Measurements from ENCODE around the gene SCARF2. TPM values are rescaled to one million over a fixed set of nuclear protein-coding genes. Genes with fewer than 3 reads are reported as not detected.

SCARF2 gene
- total and polyA plus RNA-seq, 2 of the 8 experiments (the other 6 are each of a cell fraction or from before 2014, with no cell fraction given): 4.2 to 9.8 TPM

DNA sequence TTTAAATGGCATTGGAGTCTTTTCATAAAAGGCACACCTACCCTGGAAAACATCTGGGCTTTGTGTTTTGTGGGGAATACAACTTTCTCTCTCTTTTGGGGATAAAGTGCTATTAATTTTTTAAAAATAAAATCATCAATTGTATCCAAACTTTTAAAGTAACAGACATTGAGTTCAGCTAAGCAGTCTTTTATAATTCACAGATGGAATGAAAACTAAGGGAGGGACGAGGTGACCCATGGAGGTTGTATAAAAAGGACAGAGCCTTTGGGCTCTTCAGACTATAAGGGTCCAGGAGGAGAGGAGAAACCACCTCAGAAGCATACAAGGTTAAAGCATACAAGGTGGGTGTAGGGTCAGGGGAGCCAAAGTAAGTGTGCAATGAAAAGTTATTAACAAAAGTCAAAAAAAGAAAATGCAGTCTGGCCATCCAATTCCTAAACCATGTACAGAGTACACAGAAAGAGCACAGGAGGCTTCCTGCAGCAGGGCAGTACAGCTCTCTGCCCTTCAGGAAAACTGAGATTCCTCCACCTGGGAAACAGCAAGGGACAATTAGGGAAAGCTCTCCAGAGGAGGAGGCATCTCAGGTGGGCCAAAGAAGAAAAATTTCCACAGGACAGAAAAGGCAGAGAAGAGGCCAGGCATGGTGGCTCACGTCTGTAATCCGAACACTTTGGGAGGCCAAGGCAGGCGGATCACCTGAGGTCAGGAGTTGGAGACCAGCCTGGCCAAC lies 47.5 kb upstream of the SCARF2 start (continued):
- TF ChIP-seq, protein P1, sequence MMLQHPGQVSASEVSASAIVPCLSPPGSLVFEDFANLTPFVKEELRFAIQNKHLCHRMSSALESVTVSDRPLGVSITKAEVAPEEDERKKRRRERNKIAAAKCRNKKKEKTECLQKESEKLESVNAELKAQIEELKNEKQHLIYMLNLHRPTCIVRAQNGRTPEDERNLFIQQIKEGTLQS (IDR thresholded peaks at IDR 0.05; ENCODE audit: insufficient read depth, low read depth, low read length): no peak
- TF ChIP-seq HDAC6 (IDR thresholded peaks at IDR 0.05; ENCODE audit: low read depth, low read length): no peak
- TF ChIP-seq NANOG (IDR thresholded peaks at IDR 0.05; ENCODE audit: insufficient read depth, low read depth, low read length, poor library complexity, severe bottlenecking): no peak
- TF ChIP-seq, protein P2, sequence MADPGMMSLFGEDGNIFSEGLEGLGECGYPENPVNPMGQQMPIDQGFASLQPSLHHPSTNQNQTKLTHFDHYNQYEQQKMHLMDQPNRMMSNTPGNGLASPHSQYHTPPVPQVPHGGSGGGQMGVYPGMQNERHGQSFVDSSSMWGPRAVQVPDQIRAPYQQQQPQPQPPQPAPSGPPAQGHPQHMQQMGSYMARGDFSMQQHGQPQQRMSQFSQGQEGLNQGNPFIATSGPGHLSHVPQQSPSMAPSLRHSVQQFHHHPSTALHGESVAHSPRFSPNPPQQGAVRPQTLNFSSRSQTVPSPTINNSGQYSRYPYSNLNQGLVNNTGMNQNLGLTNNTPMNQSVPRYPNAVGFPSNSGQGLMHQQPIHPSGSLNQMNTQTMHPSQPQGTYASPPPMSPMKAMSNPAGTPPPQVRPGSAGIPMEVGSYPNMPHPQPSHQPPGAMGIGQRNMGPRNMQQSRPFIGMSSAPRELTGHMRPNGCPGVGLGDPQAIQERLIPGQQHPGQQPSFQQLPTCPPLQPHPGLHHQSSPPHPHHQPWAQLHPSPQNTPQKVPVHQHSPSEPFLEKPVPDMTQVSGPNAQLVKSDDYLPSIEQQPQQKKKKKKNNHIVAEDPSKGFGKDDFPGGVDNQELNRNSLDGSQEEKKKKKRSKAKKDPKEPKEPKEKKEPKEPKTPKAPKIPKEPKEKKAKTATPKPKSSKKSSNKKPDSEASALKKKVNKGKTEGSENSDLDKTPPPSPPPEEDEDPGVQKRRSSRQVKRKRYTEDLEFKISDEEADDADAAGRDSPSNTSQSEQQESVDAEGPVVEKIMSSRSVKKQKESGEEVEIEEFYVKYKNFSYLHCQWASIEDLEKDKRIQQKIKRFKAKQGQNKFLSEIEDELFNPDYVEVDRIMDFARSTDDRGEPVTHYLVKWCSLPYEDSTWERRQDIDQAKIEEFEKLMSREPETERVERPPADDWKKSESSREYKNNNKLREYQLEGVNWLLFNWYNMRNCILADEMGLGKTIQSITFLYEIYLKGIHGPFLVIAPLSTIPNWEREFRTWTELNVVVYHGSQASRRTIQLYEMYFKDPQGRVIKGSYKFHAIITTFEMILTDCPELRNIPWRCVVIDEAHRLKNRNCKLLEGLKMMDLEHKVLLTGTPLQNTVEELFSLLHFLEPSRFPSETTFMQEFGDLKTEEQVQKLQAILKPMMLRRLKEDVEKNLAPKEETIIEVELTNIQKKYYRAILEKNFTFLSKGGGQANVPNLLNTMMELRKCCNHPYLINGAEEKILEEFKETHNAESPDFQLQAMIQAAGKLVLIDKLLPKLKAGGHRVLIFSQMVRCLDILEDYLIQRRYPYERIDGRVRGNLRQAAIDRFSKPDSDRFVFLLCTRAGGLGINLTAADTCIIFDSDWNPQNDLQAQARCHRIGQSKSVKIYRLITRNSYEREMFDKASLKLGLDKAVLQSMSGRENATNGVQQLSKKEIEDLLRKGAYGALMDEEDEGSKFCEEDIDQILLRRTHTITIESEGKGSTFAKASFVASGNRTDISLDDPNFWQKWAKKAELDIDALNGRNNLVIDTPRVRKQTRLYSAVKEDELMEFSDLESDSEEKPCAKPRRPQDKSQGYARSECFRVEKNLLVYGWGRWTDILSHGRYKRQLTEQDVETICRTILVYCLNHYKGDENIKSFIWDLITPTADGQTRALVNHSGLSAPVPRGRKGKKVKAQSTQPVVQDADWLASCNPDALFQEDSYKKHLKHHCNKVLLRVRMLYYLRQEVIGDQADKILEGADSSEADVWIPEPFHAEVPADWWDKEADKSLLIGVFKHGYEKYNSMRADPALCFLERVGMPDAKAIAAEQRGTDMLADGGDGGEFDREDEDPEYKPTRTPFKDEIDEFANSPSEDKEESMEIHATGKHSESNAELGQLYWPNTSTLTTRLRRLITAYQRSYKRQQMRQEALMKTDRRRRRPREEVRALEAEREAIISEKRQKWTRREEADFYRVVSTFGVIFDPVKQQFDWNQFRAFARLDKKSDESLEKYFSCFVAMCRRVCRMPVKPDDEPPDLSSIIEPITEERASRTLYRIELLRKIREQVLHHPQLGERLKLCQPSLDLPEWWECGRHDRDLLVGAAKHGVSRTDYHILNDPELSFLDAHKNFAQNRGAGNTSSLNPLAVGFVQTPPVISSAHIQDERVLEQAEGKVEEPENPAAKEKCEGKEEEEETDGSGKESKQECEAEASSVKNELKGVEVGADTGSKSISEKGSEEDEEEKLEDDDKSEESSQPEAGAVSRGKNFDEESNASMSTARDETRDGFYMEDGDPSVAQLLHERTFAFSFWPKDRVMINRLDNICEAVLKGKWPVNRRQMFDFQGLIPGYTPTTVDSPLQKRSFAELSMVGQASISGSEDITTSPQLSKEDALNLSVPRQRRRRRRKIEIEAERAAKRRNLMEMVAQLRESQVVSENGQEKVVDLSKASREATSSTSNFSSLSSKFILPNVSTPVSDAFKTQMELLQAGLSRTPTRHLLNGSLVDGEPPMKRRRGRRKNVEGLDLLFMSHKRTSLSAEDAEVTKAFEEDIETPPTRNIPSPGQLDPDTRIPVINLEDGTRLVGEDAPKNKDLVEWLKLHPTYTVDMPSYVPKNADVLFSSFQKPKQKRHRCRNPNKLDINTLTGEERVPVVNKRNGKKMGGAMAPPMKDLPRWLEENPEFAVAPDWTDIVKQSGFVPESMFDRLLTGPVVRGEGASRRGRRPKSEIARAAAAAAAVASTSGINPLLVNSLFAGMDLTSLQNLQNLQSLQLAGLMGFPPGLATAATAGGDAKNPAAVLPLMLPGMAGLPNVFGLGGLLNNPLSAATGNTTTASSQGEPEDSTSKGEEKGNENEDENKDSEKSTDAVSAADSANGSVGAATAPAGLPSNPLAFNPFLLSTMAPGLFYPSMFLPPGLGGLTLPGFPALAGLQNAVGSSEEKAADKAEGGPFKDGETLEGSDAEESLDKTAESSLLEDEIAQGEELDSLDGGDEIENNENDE (IDR thresholded peaks at IDR 0.05; ENCODE audit: insufficient replicate concordance, low read length): no peak
- TF ChIP-seq MAFK (IDR thresholded peaks at IDR 0.05; ENCODE audit: low read depth, low read length): no peak
- TF ChIP-seq KDM4A (IDR thresholded peaks at IDR 0.05; ENCODE audit: low read depth, low read length, severe bottlenecking): no peak
